HepG2 (cell line): ENCODE measurements around the gene DST. TPM values are rescaled to one million over a fixed set of nuclear protein-coding genes. Genes with fewer than 3 reads are reported as not detected.

Experiments
- ARNT2 ChIP-seq: sonication (generic); formaldehyde crosslinking; IDR thresholded peaks from 2 replicates; pipeline ENCODE4 v1.8.0; 2022; ENCODE audit warnings: mild to moderate bottlenecking, low read depth, missing genetic modification reagents, moderate library complexity
- FOXJ3 ChIP-seq: sonication (generic); formaldehyde crosslinking; IDR thresholded peaks from 2 replicates; pipeline ENCODE4 v1.4.0; 2020; ENCODE audit warnings: missing genetic modification reagents, mild to moderate bottlenecking, borderline replicate concordance
- HNRNPUL1 ChIP-seq: fragments of 200-400 bp; formaldehyde crosslinking; IDR thresholded peaks from 2 replicates; pipeline ENCODE4 v1.6.1; 2017; ENCODE audit warnings: low read depth, mild to moderate bottlenecking, low read length, moderate library complexity
- NFRKB ChIP-seq: fragments of 450-650 bp; IDR thresholded peaks from 2 replicates; pipeline ENCODE4 v1.6.1; 2017
- ONECUT2 ChIP-seq: sonication (generic); formaldehyde crosslinking; IDR thresholded peaks from 2 replicates; pipeline ENCODE4 v1.4.0; 2020; ENCODE audit warnings: missing genetic modification reagents
- RFX5 ChIP-seq: IDR thresholded peaks from 2 replicates; pipeline ENCODE4 v1.6.1; 2011; ENCODE audit warnings: low read depth, low read length, improper control_type of control experiment
- RNF2 ChIP-seq: fragments of 450-650 bp; conservative IDR thresholded peaks from 2 replicates; pipeline ENCODE4 v1.6.1; 2016; ENCODE audit warnings: low read depth
- SMARCE1 ChIP-seq: fragments of 450-650 bp; IDR thresholded peaks from 2 replicates; pipeline ENCODE4 v1.6.1; 2017; ENCODE audit warnings: borderline replicate concordance
- SP140L ChIP-seq: sonication (generic); formaldehyde crosslinking; IDR thresholded peaks from 2 replicates; pipeline ENCODE4 v1.4.0; 2020; ENCODE audit warnings: missing genetic modification reagents, borderline replicate concordance
- TGIF2 ChIP-seq: IDR thresholded peaks from 2 replicates; pipeline ENCODE4 v1.6.1; 2016; ENCODE audit warnings: control low read depth, missing compliant biosample characterization
- ZNF138 ChIP-seq: sonication (generic); formaldehyde crosslinking; IDR thresholded peaks from 2 replicates; pipeline ENCODE4 v1.5.0; 2020; ENCODE audit warnings: mild to moderate bottlenecking, low read depth, missing genetic modification reagents
- ZNF20 ChIP-seq: sonication (generic); formaldehyde crosslinking; IDR thresholded peaks from 2 replicates; pipeline ENCODE4 v1.4.0; 2020; ENCODE audit warnings: mild to moderate bottlenecking, moderate library complexity, missing genetic modification reagents
- ZNF510 ChIP-seq: sonication (generic); formaldehyde crosslinking; IDR thresholded peaks from 2 replicates; pipeline ENCODE4 v1.4.0; 2020; ENCODE audit warnings: low read depth, mild to moderate bottlenecking, missing genetic modification reagents
- ZNF691 ChIP-seq: sonication (generic); formaldehyde crosslinking; IDR thresholded peaks from 2 replicates; pipeline ENCODE4 v1.4.0; 2020; ENCODE audit warnings: missing genetic modification reagents, low read depth, mild to moderate bottlenecking, borderline replicate concordance
- ZNF703 ChIP-seq: sonication (generic); formaldehyde crosslinking; IDR thresholded peaks from 2 replicates; pipeline ENCODE4 v1.5.1; 2020; ENCODE audit warnings: missing genetic modification reagents, mild to moderate bottlenecking, moderate library complexity, borderline replicate concordance
- polyA plus RNA-seq, 8 experiments: library from polyadenylated mRNA; depleted of rRNA in 3 of 8; stranded (reverse) in 7 of 8; unstranded in 1 of 8; fragments of >200 nt; fragmentation: Illumina TruSeq in 4 of 8; extraction: Trizol in 4 of 8; gene quantifications; 2 replicates each; pipeline versions ENCODE4 v1.2.1 to v1.2.3, GENCODE V29; 2011 to 2016; ENCODE audit warnings: low read depth in 4 of 8, missing spikeins in 1 of 8, mixed read lengths in 1 of 8; ENCODE audit not compliant: insufficient read depth in 1 of 8
- total RNA-seq, 5 experiments: library from RNA; depleted of rRNA; stranded (reverse); fragments of >200 nt; fragmentation: Illumina TruSeq; extraction: Trizol; gene quantifications; 2 replicates each; pipeline ENCODE4 v1.2.3, GENCODE V29; 2016; ENCODE audit warnings: low read depth in 1 of 5
- TF ChIP-seq, protein P1 (sequence below): IDR thresholded peaks from 2 replicates; pipeline ENCODE4 v1.6.1; 2012; ENCODE audit warnings: inconsistent platforms
- TF ChIP-seq, protein P2 (sequence below): sonication (generic); formaldehyde crosslinking; IDR thresholded peaks from 2 replicates; pipeline ENCODE4 v1.4.0; 2020; ENCODE audit warnings: mild to moderate bottlenecking, missing genetic modification reagents
- TF ChIP-seq, protein P3 (sequence below): sonication (generic); formaldehyde crosslinking; IDR thresholded peaks from 2 replicates; pipeline ENCODE4 v1.5.1; 2020; ENCODE audit warnings: missing genetic modification reagents, mild to moderate bottlenecking, borderline replicate concordance
- TF ChIP-seq, protein P4 (sequence below): sonication (generic); formaldehyde crosslinking; IDR thresholded peaks from 2 replicates; pipeline ENCODE4 v1.4.0; 2020; ENCODE audit warnings: mild to moderate bottlenecking, missing genetic modification reagents

The DST gene
- total and polyA plus RNA-seq, 2 of the 13 experiments (the other 11 are each of a cell fraction or from before 2014, with no cell fraction given), result 64.4 to 89.0 TPM

DNA sequence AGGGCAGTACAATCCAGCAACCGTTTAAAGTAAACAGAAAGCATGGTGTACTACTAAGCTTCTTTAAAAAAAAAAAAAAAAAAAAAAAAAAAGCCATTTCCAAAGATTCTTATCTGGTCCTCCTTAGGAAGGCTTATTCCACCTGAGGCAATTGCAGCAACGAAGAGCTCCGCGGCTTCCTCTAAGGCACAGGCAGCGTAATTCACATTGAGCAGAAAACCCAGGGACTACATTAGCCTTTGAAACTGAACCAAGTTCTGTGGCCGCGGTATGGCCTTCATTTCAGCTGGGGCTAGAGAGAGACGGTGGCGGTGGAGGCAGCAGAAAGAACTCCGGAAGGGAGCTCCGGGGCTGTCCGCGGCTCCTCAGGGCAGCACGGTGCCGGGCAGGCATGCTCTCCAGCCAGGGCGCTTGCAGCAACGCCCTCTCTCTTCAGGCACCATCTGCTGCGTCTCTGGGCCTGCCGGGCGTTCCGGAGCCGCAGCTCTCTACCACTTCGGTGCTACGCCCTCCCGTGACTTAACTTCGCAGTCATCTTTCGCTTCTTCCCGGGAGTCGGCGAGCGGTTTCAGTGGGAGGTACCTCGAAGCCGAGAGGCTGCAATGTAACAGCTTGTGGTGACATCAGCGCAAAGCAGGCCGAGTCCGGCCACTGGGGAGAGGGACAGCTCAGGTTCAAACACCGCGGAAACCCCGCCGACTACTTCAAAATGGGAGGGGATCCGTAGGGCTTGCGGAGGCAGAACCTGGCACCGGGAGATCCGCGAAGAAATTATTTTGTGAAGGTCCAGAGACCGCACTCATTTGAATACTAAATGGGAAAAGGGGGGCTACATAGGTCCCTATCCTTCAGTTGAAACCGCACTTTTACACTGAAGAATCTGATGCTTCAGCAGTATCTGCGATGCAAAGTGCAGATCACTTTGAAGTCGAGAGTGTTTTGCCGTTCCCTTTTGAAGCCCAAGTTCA is 100.0 kb downstream of the DST start (continued):
- TF ChIP-seq, protein P1, sequence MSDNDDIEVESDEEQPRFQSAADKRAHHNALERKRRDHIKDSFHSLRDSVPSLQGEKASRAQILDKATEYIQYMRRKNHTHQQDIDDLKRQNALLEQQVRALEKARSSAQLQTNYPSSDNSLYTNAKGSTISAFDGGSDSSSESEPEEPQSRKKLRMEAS, result peak; percentile 89
- TF ChIP-seq ZNF703 (CRISPR knock-in tag), result no peak
- peak; percentile 92; the same call in 1 of the 2 replicates for TF ChIP-seq ZNF510 (CRISPR knock-in tag)
- TF ChIP-seq HNRNPUL1, result no peak
- TF ChIP-seq ONECUT2 (CRISPR knock-in tag), result no peak; the same call in 1 of the 2 replicates
- TF ChIP-seq ARNT2, result peak; percentile 96
- no peak for TF ChIP-seq SMARCE1
- TF ChIP-seq ZNF20 (CRISPR knock-in tag), result no peak
- peak; percentile 70; the same call in 1 of the 2 replicates for TF ChIP-seq FOXJ3 (CRISPR knock-in tag)
- peak; percentile 93; the same call in 1 of the 2 replicates for TF ChIP-seq ZNF691
- TF ChIP-seq NFRKB, result no peak
- peak; percentile 73; the same call in 1 of the 2 replicates for TF ChIP-seq TGIF2 (CRISPR knock-in tag)
- peak; percentile 95; the same call in 1 of the 2 replicates for TF ChIP-seq SP140L (CRISPR knock-in tag)
- TF ChIP-seq, protein P2, sequence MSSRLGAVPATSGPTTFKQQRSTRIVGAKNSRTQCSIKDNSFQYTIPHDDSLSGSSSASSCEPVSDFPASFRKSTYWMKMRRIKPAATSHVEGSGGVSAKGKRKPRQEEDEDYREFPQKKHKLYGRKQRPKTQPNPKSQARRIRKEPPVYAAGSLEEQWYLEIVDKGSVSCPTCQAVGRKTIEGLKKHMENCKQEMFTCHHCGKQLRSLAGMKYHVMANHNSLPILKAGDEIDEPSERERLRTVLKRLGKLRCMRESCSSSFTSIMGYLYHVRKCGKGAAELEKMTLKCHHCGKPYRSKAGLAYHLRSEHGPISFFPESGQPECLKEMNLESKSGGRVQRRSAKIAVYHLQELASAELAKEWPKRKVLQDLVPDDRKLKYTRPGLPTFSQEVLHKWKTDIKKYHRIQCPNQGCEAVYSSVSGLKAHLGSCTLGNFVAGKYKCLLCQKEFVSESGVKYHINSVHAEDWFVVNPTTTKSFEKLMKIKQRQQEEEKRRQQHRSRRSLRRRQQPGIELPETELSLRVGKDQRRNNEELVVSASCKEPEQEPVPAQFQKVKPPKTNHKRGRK (CRISPR knock-in tag), result no peak; the same call in 1 of the 2 replicates
- 0 out of 2 replicates have a peak, but pooled peaks have one; percentile 11 for TF ChIP-seq RFX5
- no peak for TF ChIP-seq RNF2
- TF ChIP-seq, protein P3, sequence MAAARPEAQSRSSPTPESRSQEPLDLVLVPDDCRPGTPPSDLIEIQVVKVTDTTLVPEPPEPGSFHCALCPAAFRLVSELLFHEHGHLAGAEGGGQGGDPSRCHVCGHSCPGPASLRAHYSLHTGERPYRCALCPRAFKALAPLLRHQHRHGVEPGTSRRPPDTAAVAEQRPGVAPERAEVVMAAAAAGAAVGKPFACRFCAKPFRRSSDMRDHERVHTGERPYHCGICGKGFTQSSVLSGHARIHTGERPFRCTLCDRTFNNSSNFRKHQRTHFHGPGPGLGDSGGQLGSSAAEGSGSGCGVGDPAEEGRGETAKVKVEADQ, result peak; percentile 96
- TF ChIP-seq ZNF138 (CRISPR knock-in tag), result 0 out of 2 replicates have a peak, but pooled peaks have one; percentile 83
- TF ChIP-seq, protein P4, sequence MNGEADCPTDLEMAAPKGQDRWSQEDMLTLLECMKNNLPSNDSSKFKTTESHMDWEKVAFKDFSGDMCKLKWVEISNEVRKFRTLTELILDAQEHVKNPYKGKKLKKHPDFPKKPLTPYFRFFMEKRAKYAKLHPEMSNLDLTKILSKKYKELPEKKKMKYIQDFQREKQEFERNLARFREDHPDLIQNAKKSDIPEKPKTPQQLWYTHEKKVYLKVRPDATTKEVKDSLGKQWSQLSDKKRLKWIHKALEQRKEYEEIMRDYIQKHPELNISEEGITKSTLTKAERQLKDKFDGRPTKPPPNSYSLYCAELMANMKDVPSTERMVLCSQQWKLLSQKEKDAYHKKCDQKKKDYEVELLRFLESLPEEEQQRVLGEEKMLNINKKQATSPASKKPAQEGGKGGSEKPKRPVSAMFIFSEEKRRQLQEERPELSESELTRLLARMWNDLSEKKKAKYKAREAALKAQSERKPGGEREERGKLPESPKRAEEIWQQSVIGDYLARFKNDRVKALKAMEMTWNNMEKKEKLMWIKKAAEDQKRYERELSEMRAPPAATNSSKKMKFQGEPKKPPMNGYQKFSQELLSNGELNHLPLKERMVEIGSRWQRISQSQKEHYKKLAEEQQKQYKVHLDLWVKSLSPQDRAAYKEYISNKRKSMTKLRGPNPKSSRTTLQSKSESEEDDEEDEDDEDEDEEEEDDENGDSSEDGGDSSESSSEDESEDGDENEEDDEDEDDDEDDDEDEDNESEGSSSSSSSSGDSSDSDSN (CRISPR knock-in tag), result peak; percentile 100
